Calu3 (cell line): ENCODE results near the gene LRRC75A. TPM values are rescaled to one million over a fixed set of nuclear protein-coding genes. Genes with fewer than 3 reads are reported as not detected.

Experiments
- BruUV-seq: library from RNA; stranded (reverse); fragments of 400-500 nt; replicated peaks from 2 replicates; lab custom pipeline; 2021; lab: Mats Ljungman, UMichigan
- CTCF ChIA-PET: fragments of 300-600 bp; sonication (Branson Sonifier 250); formaldehyde crosslinking; loops from one replicate; lab custom pipeline; 2022; ENCODE audit warnings: antibody characterized with exemption; lab: Charles Lee
- DNase-seq: peaks from one replicate; pipeline ENCODE4 v3.0.0; 2022
- H3K27ac Mint-ChIP-seq: one replicate; pipeline ENCODE4 v1.8.0; 2022; ENCODE audit warnings: mixed read lengths; ENCODE audit not compliant: unreplicated experiment
- H3K27me3 Mint-ChIP-seq: one replicate; pipeline ENCODE4 v1.8.0; 2022; ENCODE audit warnings: mixed read lengths; ENCODE audit not compliant: unreplicated experiment
- H3K36me3 Mint-ChIP-seq: one replicate; pipeline ENCODE4 v1.8.0; 2022; ENCODE audit warnings: mild to moderate bottlenecking, moderate library complexity, mixed read lengths; ENCODE audit not compliant: insufficient read depth, unreplicated experiment
- H3K4me1 Mint-ChIP-seq: one replicate; pipeline ENCODE4 v1.8.0; 2022; ENCODE audit warnings: mild to moderate bottlenecking, low read depth, mixed read lengths; ENCODE audit not compliant: unreplicated experiment
- H3K4me3 Mint-ChIP-seq: one replicate; pipeline ENCODE4 v1.8.0; 2022; ENCODE audit warnings: mild to moderate bottlenecking, low read depth, moderate library complexity, mixed read lengths; ENCODE audit not compliant: unreplicated experiment
- H3K9me3 Mint-ChIP-seq: one replicate; pipeline ENCODE4 v1.8.0; 2022; ENCODE audit warnings: low read depth, mixed read lengths; ENCODE audit not compliant: unreplicated experiment
- intact Hi-C: fragments of 100-400 bp; cut with micrococcal nuclease; formaldehyde crosslinking; loops from one replicate; pipeline ENCODE4 v1.10.0; 2022; ENCODE audit not compliant: unreplicated experiment
- total RNA-seq: library from RNA; stranded (reverse); gene quantifications from 2 replicates; pipeline ENCODE4 v1.2.3, GENCODE V29; 2022
- TF ChIP-seq, protein P1 (sequence below): fragments of 200-600 bp; IDR thresholded peaks from one replicate; pipeline ENCODE4 v1.8.0; 2022; ENCODE audit warnings: antibody characterized with exemption; ENCODE audit not compliant: unreplicated experiment

Gene LRRC75A
- total RNA-seq, 1 experiment from 2014 or later = 3.0 TPM

DNA sequence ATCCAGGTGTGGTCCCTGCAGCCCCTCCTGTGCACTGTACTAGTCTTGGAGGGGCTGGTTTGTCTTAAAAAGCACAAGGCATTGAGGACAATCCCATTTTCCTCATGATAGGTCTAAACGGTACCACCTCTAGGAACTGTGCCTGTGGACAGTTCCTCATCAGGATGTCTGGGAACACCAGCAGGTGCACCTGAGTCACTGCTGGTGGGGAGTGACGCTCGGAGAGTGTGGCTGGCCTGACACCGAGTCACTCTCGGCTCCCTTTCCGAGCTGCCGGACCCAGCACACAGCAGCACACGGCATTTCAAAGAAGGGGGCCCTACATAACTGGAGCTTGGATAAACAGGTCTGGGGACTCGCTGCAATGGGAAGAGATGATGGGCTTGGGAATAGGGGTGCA, 25.6 kb downstream of the LRRC75A start:
- DNase-seq = no peak
- Mint-ChIP-seq H3K4me3 (no peak overlapping the region), H3K4me1 (no peaks in the 10 kb centered on the region), H3K27me3 (no peaks in the 10 kb centered on the region), H3K36me3 (no peaks in the 10 kb centered on the region), H3K9me3 (no peaks in the 10 kb centered on the region), H3K27ac (no peak overlapping the region)
- BruUV-seq = no TSS peak
- TF ChIP-seq, protein P1, sequence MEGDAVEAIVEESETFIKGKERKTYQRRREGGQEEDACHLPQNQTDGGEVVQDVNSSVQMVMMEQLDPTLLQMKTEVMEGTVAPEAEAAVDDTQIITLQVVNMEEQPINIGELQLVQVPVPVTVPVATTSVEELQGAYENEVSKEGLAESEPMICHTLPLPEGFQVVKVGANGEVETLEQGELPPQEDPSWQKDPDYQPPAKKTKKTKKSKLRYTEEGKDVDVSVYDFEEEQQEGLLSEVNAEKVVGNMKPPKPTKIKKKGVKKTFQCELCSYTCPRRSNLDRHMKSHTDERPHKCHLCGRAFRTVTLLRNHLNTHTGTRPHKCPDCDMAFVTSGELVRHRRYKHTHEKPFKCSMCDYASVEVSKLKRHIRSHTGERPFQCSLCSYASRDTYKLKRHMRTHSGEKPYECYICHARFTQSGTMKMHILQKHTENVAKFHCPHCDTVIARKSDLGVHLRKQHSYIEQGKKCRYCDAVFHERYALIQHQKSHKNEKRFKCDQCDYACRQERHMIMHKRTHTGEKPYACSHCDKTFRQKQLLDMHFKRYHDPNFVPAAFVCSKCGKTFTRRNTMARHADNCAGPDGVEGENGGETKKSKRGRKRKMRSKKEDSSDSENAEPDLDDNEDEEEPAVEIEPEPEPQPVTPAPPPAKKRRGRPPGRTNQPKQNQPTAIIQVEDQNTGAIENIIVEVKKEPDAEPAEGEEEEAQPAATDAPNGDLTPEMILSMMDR = no peak
- intact Hi-C loops = no loop called here
- CTCF ChIA-PET = no interaction called here

DNA sequence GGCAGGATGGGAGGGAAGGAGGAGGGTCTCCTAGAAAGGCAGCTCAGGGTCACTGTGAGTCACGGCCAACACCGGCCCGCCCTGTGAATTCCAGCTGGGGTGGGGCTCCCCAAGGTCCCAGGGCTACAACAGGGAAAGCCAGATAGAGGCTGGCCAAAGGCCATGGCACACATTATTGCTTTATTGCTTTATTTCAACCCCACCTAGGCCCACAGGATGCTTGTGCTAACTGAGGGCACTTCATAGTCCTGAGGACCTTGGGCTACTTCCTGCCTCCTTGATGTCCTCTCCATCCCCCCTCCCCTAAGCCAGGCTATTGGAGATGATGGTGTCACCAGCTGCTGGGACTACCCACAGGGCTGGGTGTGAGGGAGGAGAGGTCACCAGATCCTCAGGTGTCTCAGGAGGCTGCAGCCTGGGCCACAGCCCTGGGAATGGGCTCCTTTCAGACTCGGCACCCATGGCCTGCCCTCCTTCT, 26.1 kb downstream of the LRRC75A start:
- intact Hi-C loops = no loop called here

DNA sequence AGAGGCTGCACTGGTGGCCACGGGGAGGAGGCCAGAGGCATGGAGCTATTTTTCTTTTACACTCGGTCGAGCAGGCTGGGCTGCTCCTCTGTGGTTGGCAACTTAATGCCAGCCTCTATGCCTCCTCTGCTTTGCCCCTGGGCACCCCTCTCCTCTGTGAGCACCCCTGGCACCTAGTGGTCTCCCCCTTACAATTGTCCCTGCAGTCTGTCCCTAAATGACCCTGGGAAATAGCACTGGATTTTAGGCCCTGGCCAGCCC, 27.0 kb downstream of the LRRC75A start:
- no peaks in the 10 kb centered on the region for H3K27me3 Mint-ChIP-seq
- no peak overlapping the region for H3K4me3 Mint-ChIP-seq
- CTCF ChIA-PET = no interaction called here
- intact Hi-C loops = no loop called here
- no peak overlapping the region for H3K27ac Mint-ChIP-seq
- no TSS peak for BruUV-seq
- H3K4me1 Mint-ChIP-seq = no peaks in the 10 kb centered on the region
- H3K36me3 Mint-ChIP-seq = peaks cover 6% of the 10 kb centered on the region
- DNase-seq = no peak
- TF ChIP-seq, protein P1 = no peak
- H3K9me3 Mint-ChIP-seq = no peaks in the 10 kb centered on the region

More for the DNA sequence above, 26.1 kb downstream of the LRRC75A start:
- TF ChIP-seq, protein P1 = no peak
- Mint-ChIP-seq H3K36me3 (peaks cover 2% of the 10 kb centered on the region), H3K4me3 (no peak overlapping the region), H3K27ac (no peak overlapping the region), H3K27me3 (no peaks in the 10 kb centered on the region), H3K4me1 (no peaks in the 10 kb centered on the region), H3K9me3 (no peaks in the 10 kb centered on the region)
- CTCF ChIA-PET = no interaction called here
- no TSS peak for BruUV-seq
- no peak for DNase-seq

DNA sequence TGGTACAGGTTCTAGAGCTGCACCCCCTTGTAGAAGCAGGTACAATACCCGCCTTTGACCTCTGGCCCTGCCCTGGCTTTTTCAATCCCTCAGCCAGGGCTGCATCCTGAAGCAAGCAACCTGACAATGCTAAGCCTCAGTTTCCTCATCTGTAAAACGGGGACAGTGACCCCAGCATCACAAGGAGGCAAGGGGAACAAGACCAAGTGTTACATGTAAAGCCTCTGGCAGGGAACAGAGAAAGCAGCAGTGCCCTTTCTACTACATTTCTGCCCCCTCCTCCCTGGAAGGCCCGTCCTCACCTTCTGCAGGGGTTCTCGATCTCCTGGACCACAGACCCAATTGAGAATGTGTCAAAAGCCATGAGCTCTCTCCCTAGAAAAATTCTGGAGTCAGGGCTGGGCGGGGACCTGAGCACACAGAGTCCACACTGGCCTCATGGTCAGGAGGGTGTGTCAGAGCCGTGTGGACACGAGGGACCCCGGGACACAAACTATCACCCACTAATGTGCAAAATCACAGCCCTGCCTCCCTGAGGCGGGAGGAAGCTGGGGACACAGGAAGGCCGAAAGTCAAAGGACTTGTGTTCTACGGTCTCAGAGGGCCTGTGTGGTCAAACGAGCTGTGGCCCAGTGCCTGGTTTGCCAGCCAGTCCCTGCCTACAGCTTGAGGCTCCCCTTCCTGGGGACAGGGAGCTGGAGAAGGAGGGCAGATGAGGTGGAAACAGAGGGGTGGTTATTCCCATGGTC, 27.5 kb downstream of the LRRC75A start:
- TF ChIP-seq, protein P1 = no peak
- Mint-ChIP-seq H3K9me3 (no peaks in the 10 kb centered on the region), H3K27me3 (no peaks in the 10 kb centered on the region), H3K4me1 (no peaks in the 10 kb centered on the region), H3K27ac (no peak overlapping the region), H3K4me3 (no peak overlapping the region), H3K36me3 (peaks cover 11% of the 10 kb centered on the region)
- no TSS peak for BruUV-seq
- no peak for DNase-seq
- intact Hi-C loops = no loop called here
- CTCF ChIA-PET = interaction anchor here (0.9 kb wide), 1 partner anchor 72 kb away, joined by 4 read pairs; no protein-coding TSS in a partner anchor
